Measurements from ENCODE around the gene CTNND2. TPM values are rescaled to one million over a fixed set of nuclear protein-coding genes. Genes with fewer than 3 reads are reported as not detected.
A peak's percentile ranks its signal among the peaks of the same experiment; 100 is the strongest.

CTNND2 gene
- total and polyA plus RNA-seq, 4 donors: 0.05 to 0.50 (median 0.27) TPM

DNA sequence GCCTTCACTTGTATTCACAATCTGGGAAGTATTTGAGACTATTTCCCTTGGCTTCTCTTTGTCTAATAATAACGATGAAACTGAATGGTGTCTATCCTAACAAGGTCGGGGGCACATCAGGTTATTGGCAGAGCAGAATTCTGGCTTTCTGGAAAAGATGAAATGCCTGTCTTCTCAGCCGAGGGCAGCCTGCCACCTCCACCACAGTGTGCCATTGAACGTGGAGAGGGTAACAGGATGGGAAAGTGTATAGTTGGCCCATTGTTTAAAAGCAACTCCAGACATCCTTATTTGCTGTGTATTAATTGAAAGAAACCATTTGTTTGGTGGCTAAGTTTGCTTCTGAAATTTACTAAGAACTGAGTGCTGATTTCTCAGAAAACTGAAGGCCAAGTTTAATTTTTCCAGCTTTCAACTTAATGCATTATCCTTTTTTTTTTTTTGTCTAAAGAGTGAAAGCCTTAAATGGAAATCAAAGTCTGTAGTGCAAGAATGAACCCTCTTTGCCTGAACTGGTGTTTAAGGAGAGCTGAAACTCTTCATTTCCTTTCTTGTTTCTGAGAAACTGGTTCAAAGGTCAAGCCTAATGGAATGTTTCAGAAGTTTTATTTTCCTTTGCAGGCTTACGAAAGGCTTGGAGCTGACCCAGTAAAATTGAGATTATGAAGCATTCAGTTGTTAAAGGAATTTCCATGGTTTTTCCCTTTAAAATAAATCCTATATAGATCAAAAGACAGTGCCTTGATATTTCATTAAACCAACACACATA, 579.5 kb downstream of the CTNND2 start:
- H3K4me3 ChIP-seq (ENCODE audit: low read depth in 1 of 3, low read length in 3 of 3): no peak overlapping the region
- no peaks in the 10 kb centered on the region for H3K9me3 ChIP-seq (ENCODE audit: control insufficient read depth in 4 of 4, low read length in 3 of 4)
- WGBS: 56% methylated on average over 5 of the region's 5 CpGs
- H3K36me3 ChIP-seq (ENCODE audit: control insufficient read depth in 4 of 4, insufficient read depth in 3 of 4, low read depth in 1 of 4, low read length in 3 of 4): no peaks in the 10 kb centered on the region
- DNase-seq (ENCODE audit: low spot score): no peak
- TF ChIP-seq, protein P1, sequence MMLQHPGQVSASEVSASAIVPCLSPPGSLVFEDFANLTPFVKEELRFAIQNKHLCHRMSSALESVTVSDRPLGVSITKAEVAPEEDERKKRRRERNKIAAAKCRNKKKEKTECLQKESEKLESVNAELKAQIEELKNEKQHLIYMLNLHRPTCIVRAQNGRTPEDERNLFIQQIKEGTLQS (IDR thresholded peaks at IDR 0.05): no peak
- TF ChIP-seq JUND (IDR thresholded peaks at IDR 0.05): peak in 1 of 2 donors; percentile 10
- TF ChIP-seq FOXA2 (IDR thresholded peaks at IDR 0.05): no peak
- no peak for TF ChIP-seq GABPA (IDR thresholded peaks at IDR 0.05 in 1 of 2, conservative IDR thresholded peaks at IDR 0.05 in 1 of 2)
- TF ChIP-seq, protein P2, sequence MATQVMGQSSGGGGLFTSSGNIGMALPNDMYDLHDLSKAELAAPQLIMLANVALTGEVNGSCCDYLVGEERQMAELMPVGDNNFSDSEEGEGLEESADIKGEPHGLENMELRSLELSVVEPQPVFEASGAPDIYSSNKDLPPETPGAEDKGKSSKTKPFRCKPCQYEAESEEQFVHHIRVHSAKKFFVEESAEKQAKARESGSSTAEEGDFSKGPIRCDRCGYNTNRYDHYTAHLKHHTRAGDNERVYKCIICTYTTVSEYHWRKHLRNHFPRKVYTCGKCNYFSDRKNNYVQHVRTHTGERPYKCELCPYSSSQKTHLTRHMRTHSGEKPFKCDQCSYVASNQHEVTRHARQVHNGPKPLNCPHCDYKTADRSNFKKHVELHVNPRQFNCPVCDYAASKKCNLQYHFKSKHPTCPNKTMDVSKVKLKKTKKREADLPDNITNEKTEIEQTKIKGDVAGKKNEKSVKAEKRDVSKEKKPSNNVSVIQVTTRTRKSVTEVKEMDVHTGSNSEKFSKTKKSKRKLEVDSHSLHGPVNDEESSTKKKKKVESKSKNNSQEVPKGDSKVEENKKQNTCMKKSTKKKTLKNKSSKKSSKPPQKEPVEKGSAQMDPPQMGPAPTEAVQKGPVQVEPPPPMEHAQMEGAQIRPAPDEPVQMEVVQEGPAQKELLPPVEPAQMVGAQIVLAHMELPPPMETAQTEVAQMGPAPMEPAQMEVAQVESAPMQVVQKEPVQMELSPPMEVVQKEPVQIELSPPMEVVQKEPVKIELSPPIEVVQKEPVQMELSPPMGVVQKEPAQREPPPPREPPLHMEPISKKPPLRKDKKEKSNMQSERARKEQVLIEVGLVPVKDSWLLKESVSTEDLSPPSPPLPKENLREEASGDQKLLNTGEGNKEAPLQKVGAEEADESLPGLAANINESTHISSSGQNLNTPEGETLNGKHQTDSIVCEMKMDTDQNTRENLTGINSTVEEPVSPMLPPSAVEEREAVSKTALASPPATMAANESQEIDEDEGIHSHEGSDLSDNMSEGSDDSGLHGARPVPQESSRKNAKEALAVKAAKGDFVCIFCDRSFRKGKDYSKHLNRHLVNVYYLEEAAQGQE (IDR thresholded peaks at IDR 0.05): peak; percentile 31
- no peak for TF ChIP-seq FOXA1 (IDR thresholded peaks at IDR 0.05)
- no peak for TF ChIP-seq RAD21 (IDR thresholded peaks at IDR 0.05)
- TF ChIP-seq, protein P3, sequence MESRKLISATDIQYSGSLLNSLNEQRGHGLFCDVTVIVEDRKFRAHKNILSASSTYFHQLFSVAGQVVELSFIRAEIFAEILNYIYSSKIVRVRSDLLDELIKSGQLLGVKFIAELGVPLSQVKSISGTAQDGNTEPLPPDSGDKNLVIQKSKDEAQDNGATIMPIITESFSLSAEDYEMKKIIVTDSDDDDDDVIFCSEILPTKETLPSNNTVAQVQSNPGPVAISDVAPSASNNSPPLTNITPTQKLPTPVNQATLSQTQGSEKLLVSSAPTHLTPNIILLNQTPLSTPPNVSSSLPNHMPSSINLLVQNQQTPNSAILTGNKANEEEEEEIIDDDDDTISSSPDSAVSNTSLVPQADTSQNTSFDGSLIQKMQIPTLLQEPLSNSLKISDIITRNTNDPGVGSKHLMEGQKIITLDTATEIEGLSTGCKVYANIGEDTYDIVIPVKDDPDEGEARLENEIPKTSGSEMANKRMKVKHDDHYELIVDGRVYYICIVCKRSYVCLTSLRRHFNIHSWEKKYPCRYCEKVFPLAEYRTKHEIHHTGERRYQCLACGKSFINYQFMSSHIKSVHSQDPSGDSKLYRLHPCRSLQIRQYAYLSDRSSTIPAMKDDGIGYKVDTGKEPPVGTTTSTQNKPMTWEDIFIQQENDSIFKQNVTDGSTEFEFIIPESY (IDR thresholded peaks at IDR 0.05): no peak
- peak; percentile 92 for TF ChIP-seq NR2F2 (IDR thresholded peaks at IDR 0.05)
- no peak for TF ChIP-seq YY1 (IDR thresholded peaks at IDR 0.05)
- TF ChIP-seq RXRA (IDR thresholded peaks at IDR 0.05): peak; percentile 57 to 60
- TF ChIP-seq, protein P4, sequence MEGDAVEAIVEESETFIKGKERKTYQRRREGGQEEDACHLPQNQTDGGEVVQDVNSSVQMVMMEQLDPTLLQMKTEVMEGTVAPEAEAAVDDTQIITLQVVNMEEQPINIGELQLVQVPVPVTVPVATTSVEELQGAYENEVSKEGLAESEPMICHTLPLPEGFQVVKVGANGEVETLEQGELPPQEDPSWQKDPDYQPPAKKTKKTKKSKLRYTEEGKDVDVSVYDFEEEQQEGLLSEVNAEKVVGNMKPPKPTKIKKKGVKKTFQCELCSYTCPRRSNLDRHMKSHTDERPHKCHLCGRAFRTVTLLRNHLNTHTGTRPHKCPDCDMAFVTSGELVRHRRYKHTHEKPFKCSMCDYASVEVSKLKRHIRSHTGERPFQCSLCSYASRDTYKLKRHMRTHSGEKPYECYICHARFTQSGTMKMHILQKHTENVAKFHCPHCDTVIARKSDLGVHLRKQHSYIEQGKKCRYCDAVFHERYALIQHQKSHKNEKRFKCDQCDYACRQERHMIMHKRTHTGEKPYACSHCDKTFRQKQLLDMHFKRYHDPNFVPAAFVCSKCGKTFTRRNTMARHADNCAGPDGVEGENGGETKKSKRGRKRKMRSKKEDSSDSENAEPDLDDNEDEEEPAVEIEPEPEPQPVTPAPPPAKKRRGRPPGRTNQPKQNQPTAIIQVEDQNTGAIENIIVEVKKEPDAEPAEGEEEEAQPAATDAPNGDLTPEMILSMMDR (IDR thresholded peaks at IDR 0.05; ENCODE audit: low read depth, low read length, missing input control): no peak
- peak; percentile 56 for TF ChIP-seq SP1 (IDR thresholded peaks at IDR 0.05)
- TF ChIP-seq HNF4A (conservative IDR thresholded peaks at IDR 0.05): peak; percentile 50 to 51
- TF ChIP-seq EGR1 (IDR thresholded peaks at IDR 0.05; ENCODE audit: low read depth in 2 of 2): no peak
- TF ChIP-seq HNF4G (IDR thresholded peaks at IDR 0.05): no peak
- H3K27me3 ChIP-seq (ENCODE audit: control insufficient read depth in 4 of 4, insufficient read depth in 4 of 4, low read length in 3 of 4): no peaks in the 10 kb centered on the region
- H3K9ac ChIP-seq (ENCODE audit: low read depth in 1 of 2, low read length in 2 of 2): no peak overlapping the region
- H3K27ac ChIP-seq (ENCODE audit: low read depth in 1 of 2, low read length in 2 of 2): no peak overlapping the region
- H3K4me1 ChIP-seq (ENCODE audit: control insufficient read depth in 4 of 4, insufficient read depth in 4 of 4, low read length in 3 of 4): peaks cover 0 to 15% (median 4%) of the 10 kb centered on the region in 4 donors
